ENCODE data around the gene ODF4. TPM values are rescaled to one million over a fixed set of nuclear protein-coding genes. Genes with fewer than 3 reads are reported as not detected.

ODF4 gene
- total and polyA plus RNA-seq, 2 of the 13 experiments (the other 11 are each of a cell fraction or from before 2014, with no cell fraction given) = not detected

DNA sequence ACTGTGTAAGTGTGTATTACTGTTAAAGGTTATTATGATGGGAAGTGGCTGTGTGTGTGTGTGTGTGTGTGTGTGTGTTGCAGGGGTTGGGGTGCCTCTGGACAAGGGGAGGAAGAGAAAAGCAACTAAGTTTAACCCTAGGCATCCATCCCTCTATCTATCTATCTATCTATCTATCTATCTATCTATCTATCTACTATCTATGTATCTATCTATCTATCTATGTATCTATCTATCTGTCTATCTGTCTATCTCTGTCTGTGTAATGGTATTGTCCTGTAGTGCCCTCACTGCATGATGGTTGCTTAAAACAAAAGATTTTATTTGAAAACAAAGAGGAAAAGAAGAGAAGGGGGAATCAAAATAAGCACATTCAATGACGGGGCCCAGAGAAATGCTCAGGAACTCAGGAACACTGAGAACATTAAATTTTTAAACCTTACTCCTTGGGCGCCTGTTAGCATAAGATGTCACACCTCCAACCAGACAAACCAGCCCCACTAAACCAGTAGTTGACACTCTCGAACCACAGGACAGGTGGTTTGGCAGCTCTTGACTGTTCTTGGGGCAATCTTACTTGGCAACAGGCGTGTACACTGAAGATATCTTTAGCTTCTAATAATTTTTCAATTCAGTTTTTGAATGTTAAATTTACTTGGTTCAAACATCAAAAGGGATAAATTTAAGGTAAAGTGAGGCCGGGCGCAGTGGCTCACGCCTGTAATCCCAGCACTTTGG, 48.4 kb downstream of the ODF4 start:
- POLR2A ChIA-PET = no interaction called here
- no TSS peak for BruUV-seq (replicated peaks)
- H3K4me2 ChIP-seq (ENCODE audit: low read depth, low read length) = no peak overlapping the region
- H3K9me3 ChIP-seq (ENCODE audit: low read length) = no peaks in the 10 kb centered on the region
- TF ChIP-seq ZSCAN12 (CRISPR knock-in tag; IDR thresholded peaks at IDR 0.05) = no peak
- no peak for TF ChIP-seq RCOR2 (CRISPR knock-in tag; IDR thresholded peaks at IDR 0.05)
- TF ChIP-seq ZNF552 (CRISPR knock-in tag; IDR thresholded peaks at IDR 0.05; ENCODE audit: borderline replicate concordance) = no peak
- TF ChIP-seq, protein P1, sequence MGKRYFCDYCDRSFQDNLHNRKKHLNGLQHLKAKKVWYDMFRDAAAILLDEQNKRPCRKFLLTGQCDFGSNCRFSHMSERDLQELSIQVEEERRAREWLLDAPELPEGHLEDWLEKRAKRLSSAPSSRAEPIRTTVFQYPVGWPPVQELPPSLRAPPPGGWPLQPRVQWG (CRISPR knock-in tag; IDR thresholded peaks at IDR 0.05; ENCODE audit: borderline replicate concordance, low read depth) = no peak
- TF ChIP-seq, protein P2, sequence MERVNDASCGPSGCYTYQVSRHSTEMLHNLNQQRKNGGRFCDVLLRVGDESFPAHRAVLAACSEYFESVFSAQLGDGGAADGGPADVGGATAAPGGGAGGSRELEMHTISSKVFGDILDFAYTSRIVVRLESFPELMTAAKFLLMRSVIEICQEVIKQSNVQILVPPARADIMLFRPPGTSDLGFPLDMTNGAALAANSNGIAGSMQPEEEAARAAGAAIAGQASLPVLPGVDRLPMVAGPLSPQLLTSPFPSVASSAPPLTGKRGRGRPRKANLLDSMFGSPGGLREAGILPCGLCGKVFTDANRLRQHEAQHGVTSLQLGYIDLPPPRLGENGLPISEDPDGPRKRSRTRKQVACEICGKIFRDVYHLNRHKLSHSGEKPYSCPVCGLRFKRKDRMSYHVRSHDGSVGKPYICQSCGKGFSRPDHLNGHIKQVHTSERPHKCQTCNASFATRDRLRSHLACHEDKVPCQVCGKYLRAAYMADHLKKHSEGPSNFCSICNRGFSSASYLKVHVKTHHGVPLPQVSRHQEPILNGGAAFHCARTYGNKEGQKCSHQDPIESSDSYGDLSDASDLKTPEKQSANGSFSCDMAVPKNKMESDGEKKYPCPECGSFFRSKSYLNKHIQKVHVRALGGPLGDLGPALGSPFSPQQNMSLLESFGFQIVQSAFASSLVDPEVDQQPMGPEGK (CRISPR knock-in tag; IDR thresholded peaks at IDR 0.05) = no peak
- no peak for TF ChIP-seq ZNF781 (CRISPR knock-in tag; IDR thresholded peaks at IDR 0.05; ENCODE audit: borderline replicate concordance, not compliant biosample characterization)
- no peak for TF ChIP-seq HMGA1 (CRISPR knock-in tag; conservative IDR thresholded peaks at IDR 0.05)
- TF ChIP-seq POGZ (CRISPR knock-in tag; IDR thresholded peaks at IDR 0.05) = no peak
- in situ Hi-C loops (cut with HindIII; ENCODE audit: extremely low pct_ligation_motif_present, low pct_unique_long_range_greater_than_20kb) = no loop called here
- H3K27ac ChIP-seq (ENCODE audit: extremely low read length, insufficient read depth, low read length) = no peak overlapping the region
- no peaks in the 10 kb centered on the region for H3K79me2 ChIP-seq (ENCODE audit: insufficient read depth, low read length)
- no peak for ATAC-seq
- intact Hi-C loops (cut with micrococcal nuclease; ENCODE audit: unreplicated experiment) = loop anchor here (10.0 kb wide), 1 partner anchor 47 kb away; the partner anchor contains the start of gene NDEL1
- no peak overlapping the region for H3K4me3 ChIP-seq (replicated peaks in 1 of 3; ENCODE audit: insufficient read depth in 1 of 3, low read depth in 2 of 3, low read length in 3 of 3)
- DNase-seq (ENCODE audit: low spot score) = no peak
- 63% methylated on average over 7 of the region's 7 CpGs for WGBS (ENCODE audit: low lambda C conversion rate)
- no peak for FAIRE-seq
- peaks cover 25% of the 10 kb centered on the region for H3K4me1 ChIP-seq (ENCODE audit: insufficient read depth, low read length)
- H3K36me3 ChIP-seq (replicated peaks in 1 of 2; ENCODE audit: control insufficient read depth in 1 of 2, insufficient read depth in 2 of 2, low read length in 2 of 2) = no peaks in the 10 kb centered on the region
- CTCF ChIA-PET (ENCODE audit: low intra/inter-chr PET ratio, low total read pairs) = no interaction called here
- H3K27me3 ChIP-seq (ENCODE audit: control insufficient read depth in 1 of 2, insufficient read depth in 2 of 2, low read length in 2 of 2) = peaks cover 0 to 14% of the 10 kb centered on the region in 2 experiments; a peak in 1 of 5 replicates
- no peak overlapping the region for H2AFZ ChIP-seq (ENCODE audit: low read length)
- H4K20me1 ChIP-seq (ENCODE audit: insufficient read depth, low read length) = no peaks in the 10 kb centered on the region
- H3K9ac ChIP-seq (ENCODE audit: insufficient read depth, low read depth, low read length) = no peak overlapping the region
